Endothelial cell of umbilical vein (primary cell): ENCODE data around the gene CDH22. TPM values are rescaled to one million over a fixed set of nuclear protein-coding genes. Genes with fewer than 3 reads are reported as not detected.

Experiments used
- BruUV-seq: library from RNA; stranded (reverse); fragments of 400-500 nt; replicated peaks from 2 replicates; lab custom pipeline; 2021; lab: Mats Ljungman, UMichigan
- CTCF ChIA-PET: fragments of 300-600, 350-600 bp; sonication (Branson Sonifier 250); formaldehyde crosslinking; loops from one replicate; lab custom pipeline; 2021; ENCODE audit warnings: antibody characterized with exemption, inconsistent platforms; lab: Charles Lee
- POLR2A ChIA-PET: fragments of 300-600, 350-600 bp; sonication (Branson Sonifier 250); formaldehyde crosslinking; loops from one replicate; lab custom pipeline; 2021; ENCODE audit warnings: antibody characterized with exemption, inconsistent platforms; lab: Charles Lee
- DNase-seq: peaks from one replicate; pipeline ENCODE4 v3.0.0-alpha.2; 2011; ENCODE audit warnings: low read depth, low spot score
- FAIRE-seq: peaks from 2 replicates; lab custom pipeline; 2011; peaks lifted over from hg19 to GRCh38; lab: Jason Lieb, UNC
- H2AFZ ChIP-seq: 2 replicates; pipeline ENCODE4 v1.6.0; 2012; ENCODE audit warnings: low read depth, low read length, control low read depth, inconsistent platforms
- H3K27ac ChIP-seq: 2 replicates; pipeline ENCODE4 v1.5.1; 2011; ENCODE audit warnings: low read depth, mild to moderate bottlenecking, control low read depth, low read length, moderate library complexity; ENCODE audit not compliant: insufficient read depth
- H3K27me3 ChIP-seq, 2 experiments: 2 replicates each; pipeline versions ENCODE4 v1.6.0 to v1.6.1; 2011; ENCODE audit warnings: low read length in 2 of 2, mixed read lengths in 1 of 2; ENCODE audit not compliant: control insufficient read depth in 2 of 2, insufficient read depth in 2 of 2
- H3K36me3 ChIP-seq, 2 experiments: 2 replicates in 1 of 2; 3 replicates in 1 of 2; pipeline ENCODE4 v1.5.1; 2011; ENCODE audit warnings: low read length in 2 of 2, mild to moderate bottlenecking in 1 of 2, moderate library complexity in 1 of 2; ENCODE audit not compliant: control insufficient read depth in 2 of 2, insufficient read depth in 2 of 2; ENCODE audit errors: extremely low read depth in 1 of 2
- H3K4me1 ChIP-seq: 3 replicates; pipeline ENCODE4 v1.5.1; 2011; ENCODE audit warnings: mild to moderate bottlenecking, low read length; ENCODE audit not compliant: control insufficient read depth, insufficient read depth; ENCODE audit errors: extremely low read depth
- H3K4me2 ChIP-seq: 2 replicates; pipeline ENCODE4 v1.6.1; 2011; ENCODE audit warnings: low read length, control low read depth, mixed read lengths; ENCODE audit not compliant: insufficient read depth
- H3K4me3 ChIP-seq, 3 experiments: fragments of 200-600 bp in 1 of 3; sonication (generic), shearing (Covaris generic) in 1 of 3; replicated peaks in 1 of 3; 2 replicates each; pipeline ENCODE4 v1.5.1; 2011 to 2016; ENCODE audit warnings: control low read depth in 3 of 3, low read length in 3 of 3, mild to moderate bottlenecking in 2 of 3, inconsistent platforms in 1 of 3, low read depth in 1 of 3, moderate library complexity in 1 of 3; ENCODE audit not compliant: insufficient read depth in 1 of 3
- H3K79me2 ChIP-seq: 2 replicates; pipeline ENCODE4 v1.6.0; 2012; ENCODE audit warnings: low read length, inconsistent platforms; ENCODE audit not compliant: control insufficient read depth, insufficient read depth
- H3K9ac ChIP-seq: replicated peaks from 2 replicates; pipeline ENCODE3; 2011; ENCODE audit warnings: low read length, control low read depth; ENCODE audit not compliant: insufficient read depth; ENCODE audit errors: extremely low read depth
- H3K9me1 ChIP-seq: replicated peaks from 3 replicates; pipeline ENCODE4 v1.6.0; 2011; ENCODE audit warnings: mild to moderate bottlenecking, low read length; ENCODE audit not compliant: control insufficient read depth, insufficient read depth; ENCODE audit errors: extremely low read depth
- H3K9me3 ChIP-seq: replicated peaks from 2 replicates; pipeline ENCODE4 v1.5.1; 2012; ENCODE audit warnings: low read length, inconsistent platforms; ENCODE audit not compliant: control insufficient read depth, insufficient read depth
- H4K20me1 ChIP-seq: replicated peaks from 2 replicates; pipeline ENCODE3; 2011; ENCODE audit warnings: mild to moderate bottlenecking, low read length; ENCODE audit not compliant: control insufficient read depth, insufficient read depth; ENCODE audit errors: extremely low read depth
- EZH2 ChIP-seq: IDR thresholded peaks from 2 replicates; pipeline ENCODE4 v1.6.1; 2012; ENCODE audit warnings: borderline replicate concordance, low read depth, mild to moderate bottlenecking, moderate library complexity, low read length, inconsistent platforms; ENCODE audit not compliant: severe bottlenecking
- GATA2 ChIP-seq: IDR thresholded peaks from 2 replicates; pipeline ENCODE4 v1.7.0; 2011; ENCODE audit warnings: low read depth, mild to moderate bottlenecking, moderate library complexity, mixed read lengths, low read length; ENCODE audit not compliant: insufficient read length, insufficient read depth
- JUN ChIP-seq: IDR thresholded peaks from 2 replicates; pipeline ENCODE4 v1.6.1; 2011; ENCODE audit warnings: borderline replicate concordance, low read depth; ENCODE audit not compliant: insufficient read length, insufficient read depth
- MYC ChIP-seq: IDR thresholded peaks from one replicate; pipeline ENCODE4 v1.6.1; 2011; ENCODE audit warnings: mild to moderate bottlenecking, low read depth, low read length
- POLR2A ChIP-seq: IDR thresholded peaks from 2 replicates; pipeline ENCODE4 v1.6.1; 2012; ENCODE audit warnings: low read depth, mild to moderate bottlenecking, control low read depth, low read length
- POLR2AphosphoS5 ChIP-seq: IDR thresholded peaks from 2 replicates; pipeline ENCODE4 v1.6.1; 2012; ENCODE audit warnings: low read depth, mild to moderate bottlenecking, control low read depth, low read length, moderate library complexity; ENCODE audit not compliant: insufficient read depth
- dilution Hi-C: fragments of 300-500 bp; cut with MboI; formaldehyde crosslinking; loops from one replicate; pipeline ENCODE4 v1.15.0; 2019; ENCODE audit warnings: low sequenced_read_pairs; ENCODE audit not compliant: extremely low pct_ligation_motif_present
- intact Hi-C: fragments of 100-400 bp; cut with micrococcal nuclease; formaldehyde crosslinking; loops from one replicate; pipeline ENCODE4 v1.10.0; 2022
- polyA plus RNA-seq, 4 experiments: library from polyadenylated mRNA; depleted of rRNA in 3 of 4; stranded (reverse) in 3 of 4; unstranded in 1 of 4; fragments of >200 nt; gene quantifications; 2 replicates each; pipeline versions ENCODE4 v1.2.1 to v1.2.3, GENCODE V29; 2011 to 2012; ENCODE audit warnings: missing spikeins in 1 of 4
- total RNA-seq: library from RNA; stranded (reverse); gene quantifications from 2 replicates; pipeline ENCODE4 v1.2.3, GENCODE V29; 2021
- TF ChIP-seq, protein P1 (sequence below), 2 donors: IDR thresholded peaks; 1 replicate in 1 of 2; 2 replicates in 1 of 2; pipeline ENCODE4 v1.5.1; 2011; ENCODE audit warnings: low read length in 2 of 2, mild to moderate bottlenecking in 2 of 2, moderate library complexity in 2 of 2, control low read depth in 1 of 2, inconsistent platforms in 1 of 2, low read depth in 1 of 2; ENCODE audit not compliant: insufficient read depth in 1 of 2; ENCODE audit errors: extremely low read depth in 1 of 2

The CDH22 gene
- total and polyA plus RNA-seq, 2 donors (not counting 3 experiments of a cell fraction or from before 2014, with no cell fraction given): not detected

DNA sequence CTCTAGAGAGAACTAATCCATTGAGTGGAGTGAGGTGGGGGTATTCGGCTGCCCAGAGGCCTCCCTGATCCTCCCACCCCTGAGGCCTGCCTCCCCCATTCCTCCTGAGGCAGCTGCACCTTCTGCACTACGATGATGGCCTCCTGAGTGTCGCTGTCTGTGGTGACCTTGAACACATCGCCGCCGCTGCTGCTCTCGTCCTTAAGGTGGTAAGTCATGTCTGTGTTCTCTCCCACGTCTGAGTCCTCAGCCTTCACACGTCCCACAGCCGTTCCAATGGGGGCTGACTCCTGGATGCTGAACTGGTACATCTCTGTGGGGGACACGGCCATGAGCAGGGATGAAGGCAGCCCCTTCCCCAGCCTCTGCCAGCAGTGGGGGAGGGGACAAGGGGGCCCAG is 95.4 kb downstream of the CDH22 start:
- H3K79me2 ChIP-seq: no peaks in the 10 kb centered on the region
- ChIA-PET POLR2A (no interaction called here), CTCF (no interaction called here)
- intact Hi-C loops (no loop called here), dilution Hi-C loops (no loop called here)
- H2AFZ ChIP-seq: no peak overlapping the region
- no peaks in the 10 kb centered on the region for H3K36me3 ChIP-seq
- no TSS peak for BruUV-seq
- no peak overlapping the region for H3K4me3 ChIP-seq
- H3K4me2 ChIP-seq: no peak overlapping the region
- H3K27ac ChIP-seq: no peak overlapping the region
- H3K9me1 ChIP-seq: no peaks in the 10 kb centered on the region
- FAIRE-seq (no peak), DNase-seq (no peak)
- TF ChIP-seq, protein P1, sequence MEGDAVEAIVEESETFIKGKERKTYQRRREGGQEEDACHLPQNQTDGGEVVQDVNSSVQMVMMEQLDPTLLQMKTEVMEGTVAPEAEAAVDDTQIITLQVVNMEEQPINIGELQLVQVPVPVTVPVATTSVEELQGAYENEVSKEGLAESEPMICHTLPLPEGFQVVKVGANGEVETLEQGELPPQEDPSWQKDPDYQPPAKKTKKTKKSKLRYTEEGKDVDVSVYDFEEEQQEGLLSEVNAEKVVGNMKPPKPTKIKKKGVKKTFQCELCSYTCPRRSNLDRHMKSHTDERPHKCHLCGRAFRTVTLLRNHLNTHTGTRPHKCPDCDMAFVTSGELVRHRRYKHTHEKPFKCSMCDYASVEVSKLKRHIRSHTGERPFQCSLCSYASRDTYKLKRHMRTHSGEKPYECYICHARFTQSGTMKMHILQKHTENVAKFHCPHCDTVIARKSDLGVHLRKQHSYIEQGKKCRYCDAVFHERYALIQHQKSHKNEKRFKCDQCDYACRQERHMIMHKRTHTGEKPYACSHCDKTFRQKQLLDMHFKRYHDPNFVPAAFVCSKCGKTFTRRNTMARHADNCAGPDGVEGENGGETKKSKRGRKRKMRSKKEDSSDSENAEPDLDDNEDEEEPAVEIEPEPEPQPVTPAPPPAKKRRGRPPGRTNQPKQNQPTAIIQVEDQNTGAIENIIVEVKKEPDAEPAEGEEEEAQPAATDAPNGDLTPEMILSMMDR (IDR thresholded peaks at IDR 0.05; ENCODE audit: extremely low read depth in 1 of 2, insufficient read depth in 1 of 2, low read depth in 1 of 2, low read length in 2 of 2): no peak
- TF ChIP-seq GATA2 (no peak), JUN (no peak), MYC (no peak), POLR2A (no peak), POLR2AphosphoS5 (no peak), EZH2 (no peak)
- H3K9me3 ChIP-seq: no peaks in the 10 kb centered on the region
- H4K20me1 ChIP-seq: no peaks in the 10 kb centered on the region
- H3K4me1 ChIP-seq: peaks cover 9% of the 10 kb centered on the region
- H3K27me3 ChIP-seq: no peaks in the 10 kb centered on the region
- H3K9ac ChIP-seq: no peak overlapping the region
